Measurements from ENCODE around the gene CABLES1.

Gene CABLES1

GRCh38 chr18:23135550-23136325 lies 453 bp downstream of the CABLES1 start:
- TF ChIP-seq, protein P1, sequence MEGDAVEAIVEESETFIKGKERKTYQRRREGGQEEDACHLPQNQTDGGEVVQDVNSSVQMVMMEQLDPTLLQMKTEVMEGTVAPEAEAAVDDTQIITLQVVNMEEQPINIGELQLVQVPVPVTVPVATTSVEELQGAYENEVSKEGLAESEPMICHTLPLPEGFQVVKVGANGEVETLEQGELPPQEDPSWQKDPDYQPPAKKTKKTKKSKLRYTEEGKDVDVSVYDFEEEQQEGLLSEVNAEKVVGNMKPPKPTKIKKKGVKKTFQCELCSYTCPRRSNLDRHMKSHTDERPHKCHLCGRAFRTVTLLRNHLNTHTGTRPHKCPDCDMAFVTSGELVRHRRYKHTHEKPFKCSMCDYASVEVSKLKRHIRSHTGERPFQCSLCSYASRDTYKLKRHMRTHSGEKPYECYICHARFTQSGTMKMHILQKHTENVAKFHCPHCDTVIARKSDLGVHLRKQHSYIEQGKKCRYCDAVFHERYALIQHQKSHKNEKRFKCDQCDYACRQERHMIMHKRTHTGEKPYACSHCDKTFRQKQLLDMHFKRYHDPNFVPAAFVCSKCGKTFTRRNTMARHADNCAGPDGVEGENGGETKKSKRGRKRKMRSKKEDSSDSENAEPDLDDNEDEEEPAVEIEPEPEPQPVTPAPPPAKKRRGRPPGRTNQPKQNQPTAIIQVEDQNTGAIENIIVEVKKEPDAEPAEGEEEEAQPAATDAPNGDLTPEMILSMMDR (IDR thresholded peaks at IDR 0.05), result no peak

- TF ChIP-seq, protein P1 (IDR thresholded peaks at IDR 0.05), result no peak
Observed at GRCh38 chr18:23136326-23137096, 1.2 kb downstream of the CABLES1 start.

DNA sequence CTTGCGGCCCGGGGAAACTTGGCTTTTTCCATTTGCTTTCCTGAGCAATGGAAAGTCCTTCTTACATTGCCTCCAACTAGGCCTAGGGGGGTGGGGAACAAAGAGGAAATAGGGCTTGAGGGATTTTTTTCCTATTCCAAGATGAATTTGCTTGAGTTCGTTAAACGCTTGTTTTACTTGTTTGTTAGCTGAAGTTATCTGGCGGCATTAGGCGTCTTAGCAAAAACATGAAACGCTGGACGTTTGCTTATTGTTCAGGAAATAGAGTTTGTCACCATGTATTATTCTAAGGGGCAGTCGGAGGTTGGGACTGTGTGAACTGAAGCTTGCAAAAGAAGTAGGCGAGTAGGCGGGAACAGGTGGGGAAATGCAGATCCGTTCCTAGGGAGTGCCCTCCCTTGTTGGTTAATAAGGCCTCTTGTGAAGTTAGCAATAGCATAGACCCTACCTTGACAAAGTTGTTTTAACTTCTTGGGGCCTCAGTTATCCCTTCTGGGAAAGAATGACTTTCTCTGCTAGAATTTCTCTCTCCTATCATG lies 1.9 kb downstream of the CABLES1 start:
- TF ChIP-seq, protein P1 (IDR thresholded peaks at IDR 0.05), result no peak

DNA sequence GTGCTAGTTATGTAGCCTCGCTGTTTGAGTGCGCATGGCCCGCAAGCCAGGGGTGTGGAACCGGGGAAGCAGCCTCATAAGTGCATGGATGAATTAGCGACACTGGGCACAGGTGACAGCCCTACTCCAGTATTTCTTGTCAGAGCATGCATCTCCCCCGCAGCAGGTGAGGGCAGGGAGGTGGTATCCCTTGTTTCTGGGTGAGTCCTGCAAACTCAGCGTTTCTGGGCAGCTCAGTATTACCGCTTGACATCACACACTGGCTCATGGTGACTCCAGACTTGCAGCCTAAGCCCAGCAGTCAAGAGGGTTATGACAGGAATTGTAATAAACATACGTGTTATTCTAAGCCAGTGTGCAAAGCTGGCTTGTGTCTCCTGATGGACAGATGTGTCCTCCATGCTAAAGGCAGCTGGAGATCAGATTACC lies 2.5 kb downstream of the CABLES1 start:
- TF ChIP-seq, protein P1 (IDR thresholded peaks at IDR 0.05), result no peak

DNA sequence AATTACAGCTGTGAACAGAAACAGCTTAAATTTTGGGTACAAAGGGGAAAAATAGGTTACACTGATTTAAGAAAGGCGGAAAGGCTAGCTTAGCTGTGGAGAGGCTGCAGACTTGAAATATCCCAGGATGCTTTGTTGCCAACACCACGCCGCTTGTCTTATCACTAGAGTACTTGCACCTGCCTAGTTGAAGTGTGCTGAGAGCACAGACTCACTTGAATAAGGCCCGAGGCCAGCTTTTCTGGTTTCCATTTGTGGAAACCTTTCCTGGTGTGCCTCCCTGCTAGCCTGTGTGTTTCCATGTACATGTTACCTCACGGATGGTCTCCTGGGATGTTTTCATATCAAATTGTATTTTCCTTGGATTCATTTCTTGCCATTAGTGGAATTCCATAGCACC lies 3.2 kb downstream of the CABLES1 start:
- TF ChIP-seq, protein P1 (IDR thresholded peaks at IDR 0.05), result no peak

- TF ChIP-seq, protein P1 (IDR thresholded peaks at IDR 0.05), result no peak
Observed at GRCh38 chr18:23141104-23141999, 6.1 kb downstream of the CABLES1 start.
